Pulmonary artery endothelial cell (primary cell): ENCODE results near the gene IL23A. TPM values are rescaled to one million over a fixed set of nuclear protein-coding genes. Genes with fewer than 3 reads are reported as not detected.

Experiments used
- DNase-seq: peaks from one replicate; pipeline ENCODE4 v3.0.0-alpha.2; 2011; ENCODE audit warnings: low read depth, low spot score
- total RNA-seq: library from RNA; depleted of rRNA; stranded (reverse); fragments of >200 nt; gene quantifications from 2 replicates; pipeline ENCODE4 v1.2.3, GENCODE V29; 2014

IL23A gene
- total RNA-seq, 1 donor from 2014 or later: 0.13 TPM

DNA sequence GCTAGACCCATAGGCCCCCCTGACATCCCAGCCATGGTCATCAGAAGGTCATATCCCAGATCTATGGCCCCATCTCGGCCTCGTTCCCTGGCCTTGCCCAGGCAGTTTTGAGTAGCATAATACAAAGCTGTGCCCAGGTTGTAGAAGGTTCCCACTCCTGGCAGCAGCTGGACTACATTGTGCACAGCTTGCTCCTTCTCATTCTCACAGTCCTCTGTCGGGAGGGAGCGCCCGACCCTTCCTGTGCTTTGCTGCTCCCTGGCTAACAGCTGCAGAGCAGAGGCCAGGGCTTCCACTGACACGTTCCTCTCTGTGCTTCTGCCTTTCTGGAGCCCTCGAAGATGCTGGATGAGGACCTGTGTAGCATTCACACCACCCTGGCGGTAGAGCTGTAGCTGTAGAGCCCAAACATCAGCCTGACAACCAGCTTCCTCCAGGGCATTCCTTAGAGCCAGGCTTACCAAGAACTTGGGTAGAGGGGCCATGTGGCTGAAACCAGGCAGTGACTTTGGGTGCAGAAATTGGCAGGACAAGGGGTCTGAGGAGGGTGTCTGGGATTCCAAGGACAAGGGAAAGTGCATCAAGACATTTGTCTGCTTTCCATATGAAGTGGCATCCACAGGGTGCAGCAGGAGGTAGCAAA lies 22.9 kb downstream of the IL23A start:
- no peak for DNase-seq

DNA sequence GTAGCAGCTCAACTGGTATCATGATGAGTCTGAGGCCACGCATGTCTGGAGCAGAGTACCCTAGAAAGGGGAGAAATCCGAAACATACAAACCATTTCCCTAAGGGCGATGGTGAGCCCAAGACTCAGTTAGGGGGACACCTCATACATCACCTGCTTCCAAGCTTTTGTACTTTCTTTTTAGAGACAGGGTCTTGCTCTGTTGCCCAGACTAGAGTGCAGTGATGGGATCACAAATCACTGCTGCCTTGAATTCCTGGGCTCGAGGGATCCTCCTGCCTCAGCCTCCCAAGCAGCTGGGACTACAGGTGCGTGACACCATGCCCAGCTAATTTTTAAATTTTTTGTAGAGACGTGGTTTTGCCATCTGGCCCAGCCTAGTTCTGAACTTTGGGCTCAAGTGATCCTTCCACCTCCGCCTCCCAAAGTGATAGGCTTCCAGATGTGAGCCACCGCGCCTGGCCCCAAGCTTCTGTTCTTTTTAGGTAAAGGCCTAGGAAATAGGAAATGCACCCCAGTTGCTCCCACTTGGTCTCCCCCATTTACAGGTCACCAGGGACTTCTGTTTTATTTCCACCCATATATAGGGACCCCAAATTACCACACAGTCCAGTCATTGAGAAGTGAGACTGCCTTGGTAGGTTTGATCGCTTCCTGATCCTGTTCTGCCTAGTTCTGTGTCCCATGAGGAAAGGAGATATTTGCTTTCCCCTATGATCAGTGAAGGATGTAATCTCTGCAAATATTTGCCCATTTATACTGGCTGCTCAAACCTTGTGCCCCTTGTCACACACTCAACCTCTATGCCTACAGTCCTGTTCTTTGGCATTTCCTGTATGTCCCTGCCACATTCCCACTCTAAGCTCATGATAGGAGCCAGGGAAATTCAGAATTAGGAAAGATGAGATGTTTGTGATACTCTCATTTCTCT lies 23.7 kb downstream of the IL23A start, which contains the start of gene APOF:
Gene APOF (minus strand): TSS at position 728 of the 930 bp plus-strand sequence. CDS start 112 bp downstream, at position 616.
- no peak for DNase-seq

DNA sequence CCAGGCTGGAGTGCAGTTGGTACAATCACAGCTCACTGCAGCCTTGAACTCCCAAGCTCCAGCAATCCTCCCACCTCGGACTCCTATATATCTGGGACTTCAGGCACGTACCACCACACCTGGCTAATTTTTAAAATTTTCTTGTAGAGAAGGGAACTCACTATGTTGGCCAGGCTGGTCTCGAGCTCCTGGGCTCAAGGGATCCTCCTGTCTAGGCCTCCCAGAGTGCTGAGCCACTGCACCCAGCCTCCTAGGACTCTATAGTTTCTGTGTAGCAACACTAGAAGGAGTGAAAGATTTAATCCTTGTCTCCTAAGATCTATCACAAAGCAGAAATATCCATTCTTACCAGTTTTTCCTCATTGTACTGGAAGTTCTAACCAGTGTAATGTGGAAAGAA lies 28.3 kb downstream of the IL23A start:
- no peak for DNase-seq

DNA sequence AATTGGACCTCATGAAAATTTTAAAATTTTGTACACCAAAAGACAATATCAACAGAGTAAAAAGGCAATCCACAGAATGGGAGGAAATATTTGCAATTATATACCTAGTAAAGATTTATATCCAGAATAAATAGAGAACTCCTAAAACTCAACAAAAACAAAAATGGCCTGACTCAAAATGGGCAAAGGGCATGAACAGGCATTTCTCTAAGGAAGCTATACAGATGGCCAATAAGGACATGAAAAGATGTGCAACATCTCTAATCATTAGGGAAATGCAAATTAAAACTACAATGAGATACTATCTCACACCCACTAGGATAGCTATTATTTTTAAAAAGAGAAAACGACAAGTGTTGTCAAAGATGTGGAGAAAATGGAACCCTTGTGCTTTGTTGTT lies 34.8 kb downstream of the IL23A start:
- no peak for DNase-seq

DNA sequence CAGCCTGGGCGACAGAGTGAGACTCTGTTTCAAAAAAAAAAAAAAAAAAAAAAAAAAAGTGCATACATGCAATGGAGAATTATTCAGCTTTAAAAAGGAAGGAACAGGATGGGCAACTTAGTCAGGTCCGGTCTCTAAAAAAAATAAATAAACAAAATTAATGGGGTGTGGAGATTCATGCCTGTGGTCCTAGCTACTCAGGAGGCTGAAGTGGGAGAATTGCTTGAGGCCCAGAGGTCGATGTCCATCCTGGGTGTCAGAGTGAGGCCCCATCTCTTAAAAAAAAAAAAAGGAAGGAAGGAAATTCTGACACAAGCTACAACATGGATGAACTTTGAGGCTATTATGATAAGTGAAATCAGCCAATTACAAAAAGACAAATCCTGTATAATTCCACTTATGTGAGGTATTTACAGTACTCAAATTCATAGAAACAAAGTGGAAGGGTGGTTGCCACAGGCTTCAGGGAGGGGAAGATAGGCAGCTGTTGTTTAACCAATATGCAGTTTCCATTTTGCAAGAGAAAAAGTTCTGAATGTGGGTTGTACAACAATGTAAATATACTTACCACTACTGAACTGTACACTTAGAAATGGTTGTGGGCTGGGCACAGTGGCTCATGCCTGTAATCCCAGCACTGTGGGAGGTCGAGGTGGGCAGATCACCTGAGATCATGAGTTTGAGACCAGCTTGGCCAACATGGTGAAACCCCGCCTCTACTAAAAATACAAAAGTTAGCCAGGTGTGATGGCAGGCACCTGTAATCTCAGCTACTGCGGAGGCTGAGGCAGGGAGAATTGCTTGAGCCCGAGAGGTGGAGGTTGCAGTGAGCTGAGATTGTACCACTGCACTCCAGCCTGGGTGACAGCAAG lies 36.3 kb downstream of the IL23A start:
- no peak for DNase-seq

DNA sequence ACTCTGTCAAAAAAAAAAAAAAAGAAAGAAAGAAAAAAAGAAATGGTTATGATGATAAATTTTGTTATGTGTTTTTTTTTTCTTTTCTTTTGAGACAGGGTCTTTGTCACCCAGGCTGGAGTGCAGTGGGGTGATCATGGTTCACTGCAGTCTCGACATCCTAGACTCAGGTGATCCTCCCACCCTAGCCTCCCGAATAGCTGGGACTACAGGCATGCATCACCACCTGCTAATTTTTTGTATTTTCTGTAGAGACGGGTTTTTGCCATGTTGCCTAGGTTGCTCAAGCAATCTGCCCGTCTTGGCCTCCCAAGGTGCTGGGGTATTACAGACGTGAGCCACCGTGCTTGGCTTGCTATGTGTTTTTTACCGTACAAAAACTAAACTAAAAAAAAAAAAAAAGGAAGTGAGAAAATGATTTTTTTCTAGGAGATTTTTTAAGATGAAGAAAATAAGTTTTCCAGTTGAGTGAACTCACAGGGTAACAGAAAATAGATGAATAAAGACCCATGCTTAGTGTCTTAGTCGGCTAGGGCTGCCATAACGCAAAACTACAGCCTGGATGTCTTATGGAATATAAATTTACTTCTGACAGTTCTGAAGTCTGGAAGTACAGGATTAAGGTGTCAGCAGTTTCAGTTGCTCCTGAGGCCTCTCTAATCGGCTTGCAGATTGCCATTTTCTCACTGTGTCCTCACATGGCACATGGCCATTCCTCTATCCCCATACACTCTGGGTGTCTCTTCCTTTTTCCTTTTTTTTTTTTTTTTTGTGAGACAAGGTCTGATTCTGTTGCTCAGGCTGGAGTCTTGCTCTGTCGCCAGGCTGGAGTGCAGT lies 37.1 kb downstream of the IL23A start:
- DNase-seq: no peak

DNA sequence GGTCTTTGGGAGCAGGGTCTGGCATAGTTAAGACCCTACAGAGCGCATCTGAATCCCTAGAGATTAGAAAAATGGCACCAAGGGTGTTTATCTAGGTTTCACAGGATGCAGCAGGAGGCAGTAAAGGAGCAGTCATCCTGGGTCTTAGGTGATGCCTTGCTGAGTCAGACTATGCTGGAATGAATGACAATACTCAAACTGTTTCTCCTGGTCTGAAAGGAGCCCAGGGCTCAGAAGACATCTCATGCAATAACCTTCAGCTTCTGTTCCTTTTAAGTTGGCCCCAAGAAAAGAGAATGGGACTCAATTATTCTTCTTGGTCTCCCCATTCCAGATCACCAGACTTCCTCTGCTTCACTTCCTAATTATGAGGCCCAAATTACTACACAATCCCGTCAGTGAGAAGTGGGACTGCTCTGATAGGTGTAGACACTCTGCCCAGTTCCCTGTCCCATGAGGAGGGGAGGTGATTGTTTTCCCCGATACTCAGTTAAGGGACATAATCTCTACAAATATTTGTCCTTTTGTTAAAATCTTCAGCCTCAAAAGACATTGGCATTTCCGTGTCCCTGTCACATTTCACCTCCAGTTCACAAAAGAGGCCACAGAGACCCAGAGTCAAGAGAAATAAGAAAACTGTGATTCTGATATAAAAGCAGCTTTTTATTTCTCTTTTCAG lies 38.8 kb downstream of the IL23A start:
- DNase-seq: no peak

DNA sequence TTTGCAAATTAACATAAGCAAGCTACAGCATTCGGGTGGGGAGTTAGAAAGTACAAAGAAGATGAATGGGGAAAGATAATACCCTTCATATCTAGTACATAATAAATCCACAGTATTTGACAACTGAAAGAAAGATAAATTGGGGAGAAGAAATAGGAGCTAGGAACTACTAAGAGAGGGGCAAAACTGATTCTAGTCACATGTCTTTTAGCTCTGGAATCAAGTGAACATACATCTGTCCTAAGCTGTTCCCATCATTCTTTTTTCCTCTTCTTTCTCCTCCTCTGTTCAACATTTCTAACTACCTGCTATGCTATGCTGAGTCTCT lies 39.3 kb downstream of the IL23A start:
- no peak for DNase-seq

DNA sequence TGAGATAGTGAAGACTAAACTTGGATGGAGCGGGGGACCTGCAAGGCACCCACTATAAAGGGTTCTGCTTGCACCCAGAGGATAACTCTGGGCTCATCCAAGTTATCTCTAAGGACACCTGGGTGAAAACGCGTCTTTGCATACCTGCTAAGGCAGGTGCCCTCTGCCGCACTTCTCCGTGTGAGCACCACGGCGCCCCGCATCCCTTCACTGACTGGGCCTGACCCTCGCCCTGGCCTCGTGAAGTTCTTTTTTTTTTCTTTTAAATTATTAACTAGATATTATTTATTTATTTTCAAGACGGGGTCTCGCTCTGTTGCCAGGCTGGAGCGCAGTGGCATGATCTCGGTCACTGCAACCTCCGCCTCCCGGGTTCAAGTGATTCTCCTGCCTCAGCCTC lies 43.9 kb downstream of the IL23A start:
- DNase-seq: no peak

DNA sequence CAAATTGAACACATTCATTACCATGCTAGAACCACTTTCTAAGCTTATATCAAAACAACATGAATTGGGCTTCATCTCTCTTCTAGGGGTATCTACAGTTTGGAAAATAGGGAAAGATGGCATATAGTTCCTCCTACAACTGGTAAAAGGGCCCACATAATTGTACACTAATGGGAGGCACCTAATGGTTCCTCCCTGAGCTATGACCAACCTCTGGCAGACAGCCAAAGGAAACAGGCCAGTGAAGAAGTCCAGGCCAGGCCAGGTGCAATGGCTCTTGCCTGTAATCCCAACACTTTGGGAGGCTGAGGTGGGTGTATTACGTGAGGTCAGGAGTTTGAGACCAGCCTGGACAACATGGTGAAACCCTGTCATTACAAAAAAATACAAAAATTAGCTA lies 47.2 kb downstream of the IL23A start:
- no peak for DNase-seq

DNA sequence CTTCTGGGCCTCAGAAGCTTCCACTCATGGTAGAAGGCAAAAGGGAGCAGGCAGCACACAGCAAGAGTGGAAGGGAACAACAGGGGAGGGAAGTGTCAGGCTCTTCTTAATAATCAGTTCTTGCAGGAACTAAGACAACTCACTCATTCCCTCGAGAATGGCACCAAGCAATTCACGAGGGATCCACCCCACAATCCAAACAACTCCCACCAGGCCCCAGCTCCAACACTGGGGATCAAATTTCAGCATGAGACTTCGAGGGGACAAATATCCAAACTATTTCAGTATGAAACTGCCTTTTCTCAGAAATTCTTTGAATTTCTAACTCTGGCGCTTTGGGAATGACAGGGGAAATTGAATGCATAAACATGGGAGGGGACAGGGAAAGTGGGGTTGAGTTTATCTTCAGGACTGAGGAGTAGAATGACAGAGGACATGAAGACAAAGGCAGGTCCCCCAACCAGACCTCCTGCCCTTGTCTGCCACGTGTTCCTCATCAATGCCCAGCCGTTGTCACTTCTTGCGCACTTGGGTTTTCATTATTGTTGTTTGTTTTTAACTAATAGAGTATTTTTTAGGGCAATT lies 48.6 kb downstream of the IL23A start:
- no peak for DNase-seq

DNA sequence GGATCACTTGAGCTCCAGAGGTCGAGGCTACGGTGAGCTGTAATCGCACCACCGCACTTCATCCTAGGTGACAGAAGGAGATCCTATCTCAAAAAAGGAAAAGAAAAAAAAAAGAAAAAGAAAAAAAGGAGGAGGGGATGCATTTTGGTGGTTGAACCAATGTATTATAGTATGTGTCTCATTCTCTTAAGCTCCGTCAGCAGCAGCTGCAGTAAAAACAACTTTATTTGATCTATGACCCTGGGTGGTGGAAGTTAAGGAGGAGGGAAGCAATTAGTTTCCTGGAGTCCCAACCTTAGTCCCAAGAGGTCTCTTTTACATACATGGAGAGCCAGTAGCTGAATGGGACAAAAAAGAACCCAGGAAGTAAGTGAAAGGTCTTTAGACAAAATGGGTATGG lies 50.7 kb downstream of the IL23A start:
- DNase-seq: no peak

Other genes with a start within 250 kb of the IL23A start
- gene PA2G4, start 234.3 kb upstream of the IL23A start, total RNA-seq: 240 and 266 TPM in 2 replicates
- gene RPL41, start 222.3 kb upstream of the IL23A start, total RNA-seq: 2,515 and 3,966 TPM in 2 replicates
- gene ZC3H10, start 220.6 kb upstream of the IL23A start, total RNA-seq: 5.5 and 7.0 TPM in 2 replicates
- 313 and 330 TPM in 2 replicates for gene ESYT1, start 210.6 kb upstream of the IL23A start, total RNA-seq
- gene MYL6B, start 186.3 kb upstream of the IL23A start, total RNA-seq: 60.6 and 81.1 TPM in 2 replicates
- 2,535 and 2,553 TPM in 2 replicates for gene MYL6, start 180.5 kb upstream of the IL23A start, total RNA-seq
- 53.2 and 70.9 TPM in 2 replicates for gene SMARCC2, start 149.4 kb upstream of the IL23A start, total RNA-seq
- 189 and 215 TPM in 2 replicates for gene RNF41, start 117.0 kb upstream of the IL23A start, total RNA-seq
- 37.1 and 44.1 TPM in 2 replicates for gene NABP2, start 114.5 kb upstream of the IL23A start, total RNA-seq
- gene SLC39A5, start 108.8 kb upstream of the IL23A start, total RNA-seq: not detected in 2 replicates
- gene ANKRD52, start 80.5 kb upstream of the IL23A start, total RNA-seq: 13.1 and 21.4 TPM in 2 replicates
- gene COQ10A, start 71.9 kb upstream of the IL23A start, total RNA-seq: 4.9 and 7.3 TPM in 2 replicates
- gene CS, start 38.6 kb upstream of the IL23A start, total RNA-seq: 151 TPM in 2 replicates
- 73.1 and 82.8 TPM in 2 replicates for gene CNPY2, start 22.9 kb upstream of the IL23A start, total RNA-seq
- gene PAN2, start 4.9 kb upstream of the IL23A start, total RNA-seq: 10.6 and 15.3 TPM in 2 replicates
- 54.6 and 87.9 TPM in 2 replicates for gene STAT2, start 21.2 kb downstream of the IL23A start, total RNA-seq
- gene APOF, start 24.0 kb downstream of the IL23A start, total RNA-seq: not detected in 2 replicates
- 14.8 and 25.3 TPM in 2 replicates for gene TIMELESS, start 110.5 kb downstream of the IL23A start, total RNA-seq
- gene MIP, start 115.8 kb downstream of the IL23A start, total RNA-seq: 0.07 and 0.20 TPM in 2 replicates
- gene SPRYD4, start 129.7 kb downstream of the IL23A start, total RNA-seq: 1.7 and 1.8 TPM in 2 replicates
- 0.26 and 0.28 TPM in 2 replicates for gene GLS2, start 149.3 kb downstream of the IL23A start, total RNA-seq
- gene RBMS2, start 182.9 kb downstream of the IL23A start, total RNA-seq: 21.6 and 25.7 TPM in 2 replicates